GM21390 (cell line): ENCODE data around the gene MAP2K2.

Experiments
- ATAC-seq: cut with Tn5 transposase; IDR thresholded peaks from one replicate; pipeline ENCODE4 v1.9.1; 2021; ENCODE audit not compliant: unreplicated experiment

The MAP2K2 gene

GRCh38 chr19:4045597-4046361 lies 78.1 kb downstream of the MAP2K2 start:
- ATAC-seq: no peak

DNA sequence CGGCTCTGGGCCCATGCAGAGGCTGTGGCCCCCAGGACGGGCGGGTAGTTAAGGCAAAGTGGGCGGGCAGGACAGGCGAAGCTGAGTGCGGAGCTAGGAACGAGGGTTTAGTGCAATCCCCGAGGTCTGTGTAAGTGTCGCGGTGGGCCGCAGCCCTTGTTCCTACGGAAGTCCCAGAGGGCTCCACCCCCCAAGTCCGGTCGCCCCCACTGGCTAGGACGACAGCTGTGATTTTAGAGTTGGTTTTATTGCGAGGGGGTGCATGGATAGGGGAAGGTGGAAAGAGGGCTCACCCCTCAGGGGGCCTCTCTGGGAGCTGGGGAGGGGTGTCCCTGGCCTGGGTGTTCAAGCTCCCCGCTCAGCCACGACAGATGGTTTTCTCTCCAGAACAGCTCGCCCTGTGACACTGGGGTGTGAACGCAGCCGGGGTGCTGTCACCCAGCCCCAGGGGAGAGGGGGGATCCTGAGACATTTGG lies 78.9 kb downstream of the MAP2K2 start:
- no peak for ATAC-seq

DNA sequence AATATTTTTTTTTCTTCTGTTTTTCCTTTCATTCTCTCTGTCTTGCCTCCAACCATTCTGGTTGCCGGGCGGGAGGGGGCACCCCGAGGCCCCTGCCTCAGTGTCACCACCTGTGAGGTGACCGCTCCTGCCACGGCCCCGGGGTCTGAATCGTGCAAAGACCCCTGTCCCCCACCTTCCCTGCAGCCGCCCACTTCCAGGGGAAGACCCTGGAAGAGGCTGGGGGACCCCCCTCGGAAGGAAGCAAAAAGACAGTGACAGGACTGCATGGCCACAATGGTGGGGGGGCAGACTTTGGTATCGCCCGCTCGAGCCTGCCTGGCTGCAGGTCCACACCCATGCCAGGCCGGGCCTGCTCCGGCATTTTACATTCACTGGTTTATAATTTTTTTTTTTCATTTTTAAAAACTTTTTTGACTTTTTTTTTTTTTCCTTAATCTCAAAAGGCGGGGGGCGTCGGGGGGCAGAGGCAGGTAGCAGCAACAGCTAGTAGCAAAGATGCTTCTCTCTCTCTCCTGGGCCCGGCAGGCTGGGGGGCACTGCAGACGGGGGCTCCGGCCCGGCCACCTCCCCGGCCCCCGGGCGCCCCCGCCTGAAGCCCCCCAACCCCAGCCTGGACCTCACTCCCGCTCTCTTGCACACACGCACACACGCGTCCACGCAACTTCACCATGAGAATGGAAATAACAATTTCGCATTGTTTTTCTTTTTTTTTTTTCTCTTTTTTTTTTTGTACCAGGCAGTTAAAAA lies 79.8 kb downstream of the MAP2K2 start:
- ATAC-seq: no peak

DNA sequence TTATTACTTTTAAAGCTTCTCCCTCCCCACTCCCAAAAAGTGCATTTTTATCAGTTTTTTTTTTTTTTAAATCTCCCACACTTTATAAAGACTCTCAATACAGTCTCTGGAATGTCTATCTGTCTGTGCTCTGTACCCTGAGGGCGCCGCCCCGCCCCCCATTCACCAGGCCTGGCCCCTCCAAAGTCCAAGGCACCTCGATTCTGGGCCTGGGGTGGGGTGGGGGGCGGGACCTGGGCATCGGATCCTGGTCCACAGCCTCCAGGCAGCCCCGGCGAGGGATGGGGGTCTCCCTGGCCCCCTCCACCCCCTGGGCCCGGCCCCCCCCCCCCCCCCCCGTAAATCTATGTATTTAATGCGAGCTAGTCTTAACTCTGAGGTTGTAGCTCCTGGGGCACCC lies 80.5 kb downstream of the MAP2K2 start:
- no peak for ATAC-seq

DNA sequence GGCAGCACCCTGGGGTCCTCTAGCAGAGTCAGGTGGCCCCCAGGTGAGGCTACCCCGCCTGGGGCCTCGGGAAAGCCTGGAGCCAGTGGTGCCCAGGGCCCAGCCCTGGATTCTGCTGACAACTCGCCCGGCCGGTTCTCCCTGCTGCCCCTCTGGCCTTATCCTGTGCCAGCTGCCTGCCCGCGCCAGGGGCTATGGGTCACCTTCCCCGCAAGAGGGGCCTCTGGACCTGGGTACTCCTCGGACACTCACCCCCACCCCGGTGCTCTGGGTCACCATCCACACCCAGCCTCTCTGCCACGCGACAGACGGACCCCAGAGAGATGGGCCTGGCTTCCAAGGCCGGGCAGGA lies 81.2 kb downstream of the MAP2K2 start:
- ATAC-seq: no peak

DNA sequence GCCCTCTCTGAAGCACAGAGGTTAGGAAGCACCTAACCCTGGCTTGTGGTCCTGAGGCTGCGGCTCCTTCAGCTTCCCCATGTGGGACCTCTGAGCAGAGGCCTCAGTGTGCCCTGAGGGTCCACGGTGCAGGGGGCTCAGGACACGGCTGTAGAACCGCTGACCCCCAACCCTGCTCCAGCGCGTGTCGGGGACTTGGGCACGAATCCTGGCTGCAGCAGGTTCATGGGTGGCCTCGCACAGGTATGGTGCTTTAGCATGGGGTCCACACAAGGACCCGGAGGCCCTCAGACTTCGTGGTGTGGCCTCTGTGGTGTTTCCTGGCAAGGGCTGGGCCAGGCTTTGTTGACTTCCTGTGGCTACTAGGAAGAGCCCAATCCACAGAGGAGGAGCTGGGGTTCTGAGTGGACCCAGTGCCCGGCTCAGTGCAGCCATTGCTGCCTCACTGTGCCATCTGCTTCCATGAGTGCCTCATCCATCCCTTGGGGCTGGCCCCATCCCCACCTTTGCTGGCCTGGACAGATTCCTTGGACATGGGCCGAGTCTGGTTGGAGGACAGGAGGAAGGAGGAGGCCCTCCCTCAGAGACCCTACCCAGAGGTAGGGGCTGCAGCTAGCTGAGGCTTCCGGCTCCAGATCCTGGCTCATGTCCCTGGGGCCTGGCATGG lies 81.7 kb downstream of the MAP2K2 start:
- ATAC-seq: no peak
